Midbrain (tissue), 1 donor: ENCODE measurements around the gene TTC4.

Source experiments
- DNase-seq: peaks from one replicate; lab custom pipeline; 2025; lab: John Stamatoyannopoulos, UW

The TTC4 gene

GRCh38 chr1:54705153-54705552 lies 10.5 kb upstream of the TTC4 start:
- no peak for DNase-seq

- DNase-seq, result no peak
Observed at GRCh38 chr1:54706419-54706818, 9.2 kb upstream of the TTC4 start.

- DNase-seq, result no peak
Observed at GRCh38 chr1:54708385-54708784, 7.3 kb upstream of the TTC4 start.

GRCh38 chr1:54709547-54710292 lies 5.9 kb upstream of the TTC4 start:
- DNase-seq, result no peak

GRCh38 chr1:54710434-54710833 lies 5.2 kb upstream of the TTC4 start:
- no peak for DNase-seq

- no peak for DNase-seq
Observed at GRCh38 chr1:54710841-54711240, 4.8 kb upstream of the TTC4 start.

- DNase-seq, result no peak
Observed at GRCh38 chr1:54711536-54711935, 4.1 kb upstream of the TTC4 start.

GRCh38 chr1:54714881-54715492 lies 674 bp upstream of the TTC4 start:
- DNase-seq, result no peak

- DNase-seq, result no peak
Observed at GRCh38 chr1:54716299-54717047, 812 bp downstream of the TTC4 start.

- DNase-seq, result no peak
Observed at GRCh38 chr1:54721719-54722118, 6.1 kb downstream of the TTC4 start.

GRCh38 chr1:54723985-54724384 lies 8.3 kb downstream of the TTC4 start:
- no peak for DNase-seq

- no peak for DNase-seq
Observed at GRCh38 chr1:54724771-54725170, 9.1 kb downstream of the TTC4 start.

- no peak for DNase-seq
Observed at GRCh38 chr1:54728027-54728426, 12.4 kb downstream of the TTC4 start.

GRCh38 chr1:54736685-54737084 lies 21.0 kb downstream of the TTC4 start:
- DNase-seq, result no peak

- DNase-seq, result no peak
Observed at GRCh38 chr1:54738244-54738643, 22.6 kb downstream of the TTC4 start.

GRCh38 chr1:54741531-54741930 lies 25.9 kb downstream of the TTC4 start:
- no peak for DNase-seq

- no peak for DNase-seq
Observed at GRCh38 chr1:54742282-54742681, 26.6 kb downstream of the TTC4 start.

GRCh38 chr1:54743416-54744226 lies 28.0 kb downstream of the TTC4 start:
- DNase-seq, result no peak

GRCh38 chr1:54744696-54745095 lies 29.0 kb downstream of the TTC4 start:
- DNase-seq, result no peak

- no peak for DNase-seq
Observed at GRCh38 chr1:54745274-54745673, 29.6 kb downstream of the TTC4 start.

GRCh38 chr1:54745864-54746263 lies 30.2 kb downstream of the TTC4 start:
- no peak for DNase-seq

- DNase-seq, result no peak
Observed at GRCh38 chr1:54748094-54748835, 32.6 kb downstream of the TTC4 start.
